Keratinocyte (primary cell): ENCODE data around the gene SYNDIG1.

Experiments
- CTCF ChIP-seq, 3 experiments: IDR thresholded peaks in 1 of 3; conservative IDR thresholded peaks in 1 of 3; optimal IDR thresholded peaks in 1 of 3; 2 replicates in 2 of 3; 3 replicates in 1 of 3; pipeline versions ENCODE3 to v1.5.1; 2011; ENCODE audit warnings: low read length in 3 of 3, mild to moderate bottlenecking in 3 of 3, moderate library complexity in 2 of 3, control low read depth in 1 of 3, inconsistent platforms in 1 of 3; ENCODE audit not compliant: insufficient read depth in 2 of 3; ENCODE audit errors: extremely low read depth in 1 of 3
- EZH2 ChIP-seq: IDR thresholded peaks from one replicate; pipeline ENCODE4 v1.6.1; 2012; ENCODE audit warnings: inconsistent platforms, mild to moderate bottlenecking, low read length, moderate library complexity

GRCh38 chr20:24576447-24576846 lies 107.0 kb downstream of the SYNDIG1 start:
- TF ChIP-seq CTCF (optimal IDR thresholded peaks at IDR 0.05 in 1 of 3, IDR thresholded peaks at IDR 0.05 in 1 of 3, conservative IDR thresholded peaks at IDR 0.05 in 1 of 3; ENCODE audit: extremely low read depth in 1 of 3, insufficient read depth in 2 of 3, low read length in 3 of 3) (no peak), EZH2 (no peak)
